Keratinocyte (primary cell): ENCODE measurements around the gene MOSMO. TPM values are rescaled to one million over a fixed set of nuclear protein-coding genes. Genes with fewer than 3 reads are reported as not detected.

Experiments used
- DNase-seq: peaks from one replicate; pipeline ENCODE4 v3.0.0-alpha.2; 2011; ENCODE audit warnings: low read depth, missing footprints, low spot score
- FAIRE-seq: peaks from 2 replicates; lab custom pipeline; 2011; peaks lifted over from hg19 to GRCh38; lab: Jason Lieb, UNC
- H2AFZ ChIP-seq: 2 replicates; pipeline ENCODE4 v1.6.0; 2012; ENCODE audit warnings: low read length, control low read depth, inconsistent platforms; ENCODE audit not compliant: control insufficient read depth
- H3K27ac ChIP-seq: 2 replicates; pipeline ENCODE4 v1.5.1; 2011; ENCODE audit warnings: low read length; ENCODE audit not compliant: control insufficient read depth, insufficient read depth
- H3K27me3 ChIP-seq: 3 replicates; pipeline ENCODE4 v1.6.0; 2011; ENCODE audit warnings: low read length; ENCODE audit not compliant: control insufficient read depth, insufficient read depth; ENCODE audit errors: extremely low read depth
- H3K36me3 ChIP-seq, 2 experiments: 2 replicates in 1 of 2; 3 replicates in 1 of 2; pipeline ENCODE4 v1.5.1; 2011; ENCODE audit warnings: low read length in 2 of 2, mild to moderate bottlenecking in 1 of 2; ENCODE audit not compliant: control insufficient read depth in 2 of 2, insufficient read depth in 2 of 2; ENCODE audit errors: extremely low read depth in 1 of 2
- H3K4me1 ChIP-seq: 3 replicates; pipeline ENCODE4 v1.5.1; 2011; ENCODE audit warnings: low read length; ENCODE audit not compliant: control insufficient read depth, insufficient read depth; ENCODE audit errors: extremely low read depth
- H3K4me2 ChIP-seq: 3 replicates; pipeline ENCODE4 v1.6.0; 2011; ENCODE audit warnings: low read depth, low read length; ENCODE audit not compliant: control insufficient read depth, insufficient read depth; ENCODE audit errors: extremely low read depth
- H3K4me3 ChIP-seq, 3 experiments: fragments of 200-600 bp in 1 of 3; sonication (generic) in 1 of 3; 2 replicates in 2 of 3; 3 replicates in 1 of 3; pipeline ENCODE4 v1.5.1; 2011 to 2016; ENCODE audit warnings: low read length in 3 of 3, mild to moderate bottlenecking in 3 of 3, control low read depth in 2 of 3, inconsistent platforms in 1 of 3, low read depth in 1 of 3, mixed read lengths in 1 of 3, mixed run types in 1 of 3, moderate library complexity in 1 of 3; ENCODE audit not compliant: control insufficient read depth in 2 of 3, insufficient read depth in 2 of 3; ENCODE audit errors: extremely low read depth in 1 of 3
- H3K79me2 ChIP-seq: 2 replicates; pipeline ENCODE4 v1.6.0; 2012; ENCODE audit warnings: low read length; ENCODE audit not compliant: control insufficient read depth, insufficient read depth
- H3K9ac ChIP-seq: 3 replicates; pipeline ENCODE4 v1.6.0; 2011; ENCODE audit warnings: low read length; ENCODE audit not compliant: control insufficient read depth, insufficient read depth; ENCODE audit errors: extremely low read depth
- H3K9me1 ChIP-seq: 3 replicates; pipeline ENCODE4 v1.6.0; 2011; ENCODE audit warnings: low read length; ENCODE audit not compliant: control insufficient read depth, insufficient read depth; ENCODE audit errors: extremely low read depth
- H3K9me3 ChIP-seq: 2 replicates; pipeline ENCODE4 v1.5.1; 2012; ENCODE audit warnings: low read depth, low read length; ENCODE audit not compliant: control insufficient read depth
- H4K20me1 ChIP-seq: 3 replicates; pipeline ENCODE4 v1.6.0; 2011; ENCODE audit warnings: low read length; ENCODE audit not compliant: control insufficient read depth, insufficient read depth; ENCODE audit errors: extremely low read depth
- EZH2 ChIP-seq: IDR thresholded peaks from one replicate; pipeline ENCODE4 v1.6.1; 2012; ENCODE audit warnings: inconsistent platforms, mild to moderate bottlenecking, low read length, moderate library complexity
- dilution Hi-C: fragments of 300-500 bp; cut with MboI; formaldehyde crosslinking; loops from one replicate; pipeline ENCODE4 v1.7.0; 2020; ENCODE audit warnings: low sequenced_read_pairs; ENCODE audit not compliant: extremely low pct_ligation_motif_present
- polyA plus RNA-seq, 5 experiments: library from polyadenylated mRNA; depleted of rRNA in 3 of 5; stranded (reverse) in 3 of 5; stranded (forward) in 1 of 5; unstranded in 1 of 5; fragments of >200 nt; gene quantifications; 1 replicate in 1 of 5; 2 replicates in 3 of 5; 3 replicates in 1 of 5; pipeline versions ENCODE4 v1.2.1 to v1.2.3, GENCODE V29; 2011 to 2012; ENCODE audit warnings: missing spikeins in 2 of 5, low read depth in 1 of 5, low replicate concordance in 1 of 5
- TF ChIP-seq, protein P1 (sequence below), 3 experiments: IDR thresholded peaks in 1 of 3; conservative IDR thresholded peaks in 1 of 3; optimal IDR thresholded peaks in 1 of 3; 2 replicates in 2 of 3; 3 replicates in 1 of 3; pipeline versions ENCODE3 to v1.5.1; 2011; ENCODE audit warnings: low read length in 3 of 3, mild to moderate bottlenecking in 3 of 3, moderate library complexity in 2 of 3, control low read depth in 1 of 3, inconsistent platforms in 1 of 3; ENCODE audit not compliant: insufficient read depth in 2 of 3; ENCODE audit errors: extremely low read depth in 1 of 3

Gene MOSMO
- polyA plus RNA-seq, 1 donor (not counting 4 experiments of a cell fraction or from before 2014, with no cell fraction given), result 26.2 TPM

DNA sequence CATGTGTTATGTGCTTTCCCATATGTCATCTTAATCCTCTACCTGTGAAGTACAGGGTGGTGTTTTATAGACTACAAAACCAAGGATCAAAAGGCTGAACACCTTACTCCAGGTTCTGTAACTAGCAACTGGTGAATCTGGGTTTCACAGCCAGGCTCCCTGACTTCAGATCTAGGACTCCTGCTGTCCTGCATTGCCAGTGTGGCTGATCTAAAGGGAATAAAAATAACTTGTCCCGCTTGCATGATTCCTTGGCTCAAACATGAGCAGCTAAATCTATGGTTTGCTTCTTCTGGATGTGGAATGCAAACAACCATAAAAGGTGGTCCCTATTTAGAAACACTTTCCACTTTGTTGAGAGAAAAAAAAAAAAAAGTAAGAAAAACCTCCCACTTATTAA is 80.7 kb downstream of the MOSMO start:
- Histone ChIP-seq H3K36me3 (peaks cover 4 to 15% of the 10 kb centered on the region in 2 experiments), H3K27ac (no peak overlapping the region), H3K4me2 (no peak overlapping the region), H4K20me1 (no peaks in the 10 kb centered on the region), H2AFZ (no peak overlapping the region), H3K9ac (no peak overlapping the region), H3K4me1 (peaks cover 2% of the 10 kb centered on the region), H3K79me2 (no peaks in the 10 kb centered on the region), H3K27me3 (no peaks in the 10 kb centered on the region), H3K9me3 (no peaks in the 10 kb centered on the region), H3K4me3 (no peak overlapping the region), H3K9me1 (no peaks in the 10 kb centered on the region)
- dilution Hi-C loops, result no loop called here
- FAIRE-seq (no peak), DNase-seq (no peak)
- no peak for TF ChIP-seq EZH2
- TF ChIP-seq, protein P1, sequence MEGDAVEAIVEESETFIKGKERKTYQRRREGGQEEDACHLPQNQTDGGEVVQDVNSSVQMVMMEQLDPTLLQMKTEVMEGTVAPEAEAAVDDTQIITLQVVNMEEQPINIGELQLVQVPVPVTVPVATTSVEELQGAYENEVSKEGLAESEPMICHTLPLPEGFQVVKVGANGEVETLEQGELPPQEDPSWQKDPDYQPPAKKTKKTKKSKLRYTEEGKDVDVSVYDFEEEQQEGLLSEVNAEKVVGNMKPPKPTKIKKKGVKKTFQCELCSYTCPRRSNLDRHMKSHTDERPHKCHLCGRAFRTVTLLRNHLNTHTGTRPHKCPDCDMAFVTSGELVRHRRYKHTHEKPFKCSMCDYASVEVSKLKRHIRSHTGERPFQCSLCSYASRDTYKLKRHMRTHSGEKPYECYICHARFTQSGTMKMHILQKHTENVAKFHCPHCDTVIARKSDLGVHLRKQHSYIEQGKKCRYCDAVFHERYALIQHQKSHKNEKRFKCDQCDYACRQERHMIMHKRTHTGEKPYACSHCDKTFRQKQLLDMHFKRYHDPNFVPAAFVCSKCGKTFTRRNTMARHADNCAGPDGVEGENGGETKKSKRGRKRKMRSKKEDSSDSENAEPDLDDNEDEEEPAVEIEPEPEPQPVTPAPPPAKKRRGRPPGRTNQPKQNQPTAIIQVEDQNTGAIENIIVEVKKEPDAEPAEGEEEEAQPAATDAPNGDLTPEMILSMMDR (optimal IDR thresholded peaks at IDR 0.05 in 1 of 3, IDR thresholded peaks at IDR 0.05 in 1 of 3, conservative IDR thresholded peaks at IDR 0.05 in 1 of 3; ENCODE audit: extremely low read depth in 1 of 3, insufficient read depth in 2 of 3, low read length in 3 of 3), result no peak

DNA sequence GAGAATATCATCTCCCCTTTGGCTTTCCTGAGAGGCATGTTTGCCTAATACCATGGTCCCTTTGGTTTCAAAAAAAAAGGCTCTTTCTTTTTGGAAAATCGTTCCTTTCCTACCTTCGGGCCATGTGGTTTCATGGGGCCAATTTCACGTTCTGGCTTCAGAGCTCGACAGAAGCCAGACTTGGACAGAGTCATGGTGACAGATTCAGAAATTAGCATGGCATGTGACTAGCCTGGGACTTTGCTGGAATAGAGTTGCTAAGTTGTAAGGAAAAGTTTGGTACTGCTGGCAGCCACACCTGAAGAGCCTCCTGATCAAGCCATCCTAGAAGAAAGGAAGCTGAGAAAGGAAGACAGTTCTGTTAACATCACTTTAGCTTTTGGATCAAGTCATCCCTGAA is 82.0 kb downstream of the MOSMO start:
- dilution Hi-C loops, result no loop called here
- TF ChIP-seq, protein P1 (optimal IDR thresholded peaks at IDR 0.05 in 1 of 3, IDR thresholded peaks at IDR 0.05 in 1 of 3, conservative IDR thresholded peaks at IDR 0.05 in 1 of 3; ENCODE audit: extremely low read depth in 1 of 3, insufficient read depth in 2 of 3, low read length in 3 of 3), result no peak
- TF ChIP-seq EZH2, result no peak
- peaks cover 2 to 11% of the 10 kb centered on the region in 2 experiments for H3K36me3 ChIP-seq
- no peaks in the 10 kb centered on the region for H3K9me3 ChIP-seq
- DNase-seq, result no peak
- H2AFZ ChIP-seq, result no peak overlapping the region
- no peaks in the 10 kb centered on the region for H3K79me2 ChIP-seq
- no peak overlapping the region for H3K27ac ChIP-seq
- peaks cover 2% of the 10 kb centered on the region for H3K4me1 ChIP-seq
- no peak overlapping the region for H3K4me2 ChIP-seq
- no peaks in the 10 kb centered on the region for H3K9me1 ChIP-seq
- no peaks in the 10 kb centered on the region for H4K20me1 ChIP-seq
- H3K4me3 ChIP-seq, result no peak overlapping the region
- H3K9ac ChIP-seq, result no peak overlapping the region
- no peak for FAIRE-seq
- H3K27me3 ChIP-seq, result no peaks in the 10 kb centered on the region
